Esophagus muscularis mucosa (tissue), 4 donors: ENCODE results near the gene PYGB. TPM values are rescaled to one million over a fixed set of nuclear protein-coding genes. Genes with fewer than 3 reads are reported as not detected.

Source experiments
- DNase-seq: peaks from one replicate; pipeline ENCODE4 v3.0.0-alpha.2; 2017; ENCODE audit errors: extremely low spot score
- H3K27ac ChIP-seq, 4 donors: fragments of 200-600 bp; sonication (generic); replicated peaks in 1 of 4; 1 replicate in 3 of 4; 2 replicates in 1 of 4; pipeline ENCODE4 v1.5.1; 2016 to 2019; ENCODE audit warnings: mild to moderate bottlenecking in 1 of 4
- H3K27me3 ChIP-seq, 4 donors: fragments of 200-600 bp; sonication (generic); one replicate each; pipeline versions ENCODE4 v1.5.1 to v1.6.0; 2016 to 2019
- H3K36me3 ChIP-seq, 4 donors: fragments of 200-600 bp; sonication (generic); one replicate each; pipeline ENCODE4 v1.5.1; 2016 to 2019
- H3K4me1 ChIP-seq, 4 donors: fragments of 200-600 bp; sonication (generic); one replicate each; pipeline ENCODE4 v1.5.1; 2016 to 2019
- H3K4me3 ChIP-seq, 4 donors: fragments of 200-600 bp; sonication (generic); 1 replicate in 2 of 4; 2 replicates in 2 of 4; pipeline ENCODE4 v1.5.1; 2016 to 2019; ENCODE audit warnings: mild to moderate bottlenecking in 4 of 4, moderate library complexity in 1 of 4
- H3K9me3 ChIP-seq, 4 donors: fragments of 200-600 bp; sonication (generic); 1 replicate in 3 of 4; 2 replicates in 1 of 4; pipeline ENCODE4 v1.5.1; 2016 to 2019
- CTCF ChIP-seq, 3 experiments: fragments of 200-600 bp in 2 of 3; fragments of 450-650 bp in 1 of 3; sonication (generic) in 2 of 3; IDR thresholded peaks; one replicate each; pipeline ENCODE4 v1.5.1; 2017 to 2019; ENCODE audit warnings: antibody characterized with exemption in 3 of 3, mild to moderate bottlenecking in 2 of 3, moderate library complexity in 1 of 3
- EP300 ChIP-seq: sonication (generic); formaldehyde crosslinking; IDR thresholded peaks from one replicate; pipeline ENCODE4 v1.6.1; 2017; ENCODE audit warnings: antibody characterized with exemption
- POLR2A ChIP-seq: fragments of 450-650 bp; IDR thresholded peaks from one replicate; pipeline ENCODE4 v1.6.1; 2017; ENCODE audit warnings: antibody characterized with exemption, moderate library complexity, mild to moderate bottlenecking, low read depth
- POLR2AphosphoS5 ChIP-seq, 2 donors: sonication (generic); formaldehyde crosslinking; IDR thresholded peaks; one replicate each; pipeline ENCODE4 v1.6.1; 2017; ENCODE audit warnings: antibody characterized with exemption in 2 of 2
- WGBS: methylation state at CpG from one replicate; pipeline ENCODE4 v1.1.5; 2018; 5-methylcytosine and 5-hydroxymethylcytosine counted together
- intact Hi-C: fragments of 100-400 bp; cut with DNase I; formaldehyde crosslinking; loops from one replicate; pipeline ENCODE4 v1.15.1; 2023
- total RNA-seq, 4 donors: library from RNA; depleted of rRNA; stranded (reverse); fragments of >200 nt; gene quantifications; one replicate each; pipeline versions ENCODE4 v1.1.0 to v1.2.1, GENCODE V29; 2016

The PYGB gene
- total RNA-seq, 4 donors from 2014 or later, result 398 to 632 (median 462) TPM

- 95% methylated on average over 3 of the region's 16 CpGs for WGBS
- Histone ChIP-seq H3K36me3 (peaks cover 33 to 94% (median 77%) of the 10 kb centered on the region in 4 donors), H3K4me1 (peaks cover 18 to 44% (median 24%) of the 10 kb centered on the region in 4 donors), H3K4me3 (no peak overlapping the region), H3K9me3 (no peaks in the 10 kb centered on the region), H3K27ac (no peak overlapping the region), H3K27me3 (no peaks in the 10 kb centered on the region)
- no peak for DNase-seq
- intact Hi-C loops, result no loop called here
- TF ChIP-seq POLR2AphosphoS5 (IDR thresholded peaks at IDR 0.05) (no peak), EP300 (no peak), CTCF (IDR thresholded peaks at IDR 0.05) (peak in 1 of 3 experiments; percentile 24), POLR2A (no peak)
These were observed 27.7 kb upstream of the PYGB start for GRCh38 chr20:25220021-25220730.

- H3K27me3 ChIP-seq, result no peaks in the 10 kb centered on the region
- peaks cover 25 to 94% (median 74%) of the 10 kb centered on the region in 4 donors for H3K36me3 ChIP-seq
- 91% methylated on average over 9 of the region's 15 CpGs for WGBS
- peak overlapping the region in 3 of 4 donors; percentile 14 to 55 (median 30) for H3K27ac ChIP-seq
- H3K9me3 ChIP-seq, result no peaks in the 10 kb centered on the region
- H3K4me3 ChIP-seq, result no peak overlapping the region
- intact Hi-C loops, result no loop called here
- no peak for DNase-seq
- TF ChIP-seq POLR2A (no peak), EP300 (no peak), CTCF (IDR thresholded peaks at IDR 0.05) (no peak), POLR2AphosphoS5 (IDR thresholded peaks at IDR 0.05) (no peak)
- H3K4me1 ChIP-seq, result peaks cover 25 to 49% (median 31%) of the 10 kb centered on the region in 4 donors
These were observed 26.9 kb upstream of the PYGB start for GRCh38 chr20:25220810-25221591.

- no peaks in the 10 kb centered on the region for H3K27me3 ChIP-seq
- intact Hi-C loops, result no loop called here
- H3K36me3 ChIP-seq, result peaks cover 18 to 86% (median 67%) of the 10 kb centered on the region in 4 donors
- peak overlapping the region; percentile 55 to 67 (median 58) for H3K27ac ChIP-seq
- peaks cover 33 to 51% (median 38%) of the 10 kb centered on the region in 4 donors for H3K4me1 ChIP-seq
- H3K4me3 ChIP-seq, result no peak overlapping the region
- TF ChIP-seq POLR2A (no peak), CTCF (IDR thresholded peaks at IDR 0.05) (no peak), EP300 (no peak), POLR2AphosphoS5 (IDR thresholded peaks at IDR 0.05) (no peak)
- no peaks in the 10 kb centered on the region for H3K9me3 ChIP-seq
- DNase-seq, result no peak
- WGBS, result 83% methylated on average over 29 of the region's 29 CpGs
These were observed 26.1 kb upstream of the PYGB start for GRCh38 chr20:25221592-25222460.

- WGBS, result 82% methylated on average over 13 of the region's 21 CpGs
- intact Hi-C loops, result no loop called here
- no peak overlapping the region for H3K4me3 ChIP-seq
- no peak for DNase-seq
- H3K4me1 ChIP-seq, result peaks cover 41 to 59% (median 44%) of the 10 kb centered on the region in 4 donors
- no peak for TF ChIP-seq EP300
- TF ChIP-seq CTCF (IDR thresholded peaks at IDR 0.05), result no peak
- TF ChIP-seq POLR2A, result no peak
- TF ChIP-seq POLR2AphosphoS5 (IDR thresholded peaks at IDR 0.05), result no peak
- H3K27ac ChIP-seq, result peak overlapping the region; percentile 55 to 67 (median 58)
- no peaks in the 10 kb centered on the region for H3K27me3 ChIP-seq
- H3K36me3 ChIP-seq, result peaks cover 13 to 78% (median 59%) of the 10 kb centered on the region in 4 donors
- H3K9me3 ChIP-seq, result no peaks in the 10 kb centered on the region
These were observed 25.3 kb upstream of the PYGB start for GRCh38 chr20:25222461-25223178.
